Loucy (cell line): Measurements from ENCODE around the gene XPO1.

Experiments
- H2AFZ ChIP-seq: fragments of 200-600 bp; sonication (generic); 2 replicates; pipeline ENCODE4 v1.6.0; 2016; ENCODE audit warnings: antibody characterized with exemption, mild to moderate bottlenecking, low read length, moderate library complexity
- H3F3A ChIP-seq: fragments of 200-600 bp; 2 replicates; pipeline ENCODE4 v1.6.0; 2016; ENCODE audit warnings: antibody characterized with exemption, low read depth, mild to moderate bottlenecking
- H3K27me3 ChIP-seq: fragments of 200-600 bp; sonication (generic); 2 replicates; pipeline ENCODE4 v1.6.1; 2014; ENCODE audit warnings: low read length, mild to moderate bottlenecking; ENCODE audit not compliant: insufficient read depth, poor library complexity, severe bottlenecking
- H3K36me3 ChIP-seq: fragments of 200-600 bp; sonication (generic); 2 replicates; pipeline ENCODE4 v1.6.1; 2016; ENCODE audit warnings: low read length; ENCODE audit not compliant: insufficient read depth
- H3K4me1 ChIP-seq: fragments of 200-600 bp; sonication (generic); 2 replicates; pipeline ENCODE4 v1.5.1; 2014; ENCODE audit warnings: low read length, mild to moderate bottlenecking; ENCODE audit not compliant: insufficient read depth, poor library complexity, severe bottlenecking
- H3K4me2 ChIP-seq: fragments of 200-600 bp; sonication (generic); 2 replicates; pipeline ENCODE4 v1.6.0; 2014; ENCODE audit warnings: antibody characterized with exemption, low read length, low read depth, mild to moderate bottlenecking; ENCODE audit not compliant: poor library complexity, severe bottlenecking
- H3K4me3 ChIP-seq: fragments of 200-600 bp; sonication (generic); 2 replicates; pipeline ENCODE4 v1.5.1; 2014; ENCODE audit warnings: low read length, mild to moderate bottlenecking, mixed read lengths; ENCODE audit not compliant: poor library complexity, severe bottlenecking
- H3K79me2 ChIP-seq: fragments of 200-600 bp; sonication (generic); 2 replicates; pipeline ENCODE4 v1.6.1; 2014; ENCODE audit warnings: low read length; ENCODE audit not compliant: insufficient read depth
- H3K9ac ChIP-seq: fragments of 200-600 bp; sonication (generic); 2 replicates; pipeline ENCODE4 v1.6.0; 2014; ENCODE audit warnings: mild to moderate bottlenecking, low read depth, low read length, moderate library complexity; ENCODE audit not compliant: poor library complexity, severe bottlenecking
- H3K9me2 ChIP-seq: fragments of 200-600 bp; sonication (generic); replicated peaks from 2 replicates; pipeline ENCODE4 v1.6.1; 2016; ENCODE audit warnings: low read depth, low read length, mixed read lengths
- H3K9me3 ChIP-seq: fragments of 200-600 bp; sonication (generic); 2 replicates; pipeline ENCODE4 v1.6.1; 2014; ENCODE audit warnings: mild to moderate bottlenecking, antibody characterized with exemption, low read length, low read depth; ENCODE audit not compliant: insufficient read depth
- H4K20me1 ChIP-seq: fragments of 200-600 bp; sonication (generic); 2 replicates; pipeline ENCODE4 v1.6.0; 2014; ENCODE audit warnings: antibody characterized with exemption, low read length, mild to moderate bottlenecking; ENCODE audit not compliant: insufficient read depth, poor library complexity, severe bottlenecking
- CTCF ChIP-seq: fragments of 200-600 bp; sonication (generic); conservative IDR thresholded peaks from 2 replicates; pipeline ENCODE4 v1.5.1; 2014; ENCODE audit warnings: mild to moderate bottlenecking, antibody characterized with exemption, low read length
- EZH2phosphoT487 ChIP-seq: fragments of 200-600 bp; IDR thresholded peaks from 2 replicates; pipeline ENCODE4 v1.6.1; 2018; ENCODE audit warnings: antibody characterized with exemption, mild to moderate bottlenecking, moderate library complexity, borderline replicate concordance

XPO1 gene

GRCh38 chr2:61433606-61434005 is 104.5 kb downstream of the XPO1 start:
- H3K4me2 ChIP-seq: no peak overlapping the region
- no peaks in the 10 kb centered on the region for H3K4me1 ChIP-seq
- no peaks in the 10 kb centered on the region for H3K27me3 ChIP-seq
- no peak overlapping the region for H3K9ac ChIP-seq
- peaks cover 96% of the 10 kb centered on the region for H3K79me2 ChIP-seq
- H2AFZ ChIP-seq: no peak overlapping the region
- H3K36me3 ChIP-seq: no peaks in the 10 kb centered on the region
- H3K9me2 ChIP-seq: no peaks in the 10 kb centered on the region
- TF ChIP-seq CTCF (no peak), EZH2phosphoT487 (no peak)
- no peak overlapping the region for H3K4me3 ChIP-seq
- H4K20me1 ChIP-seq: peaks cover 44% of the 10 kb centered on the region
- H3F3A ChIP-seq: no peaks in the 10 kb centered on the region
- H3K9me3 ChIP-seq: 0 out of 2 replicates have a peak, but pooled peaks cover 4% of the 10 kb centered on the region

GRCh38 chr2:61432990-61433389 is 105.2 kb downstream of the XPO1 start:
- Histone ChIP-seq H3K79me2 (peaks cover 96% of the 10 kb centered on the region), H4K20me1 (peaks cover 50% of the 10 kb centered on the region), H3K36me3 (no peaks in the 10 kb centered on the region), H3K9me3 (0 out of 2 replicates have a peak, but pooled peaks cover 4% of the 10 kb centered on the region), H3K4me1 (no peaks in the 10 kb centered on the region), H3K9ac (no peak overlapping the region), H3F3A (no peaks in the 10 kb centered on the region), H3K27me3 (no peaks in the 10 kb centered on the region), H2AFZ (no peak overlapping the region), H3K4me2 (no peak overlapping the region), H3K9me2 (no peaks in the 10 kb centered on the region), H3K4me3 (no peak overlapping the region)
- TF ChIP-seq CTCF: no peak
- TF ChIP-seq EZH2phosphoT487: no peak

GRCh38 chr2:61431345-61431744 is 106.8 kb downstream of the XPO1 start:
- Histone ChIP-seq H3K27me3 (no peaks in the 10 kb centered on the region), H3K9me3 (no peaks in the 10 kb centered on the region), H2AFZ (no peak overlapping the region), H3K79me2 (peaks cover 96% of the 10 kb centered on the region), H3K36me3 (no peaks in the 10 kb centered on the region), H4K20me1 (peaks cover 62% of the 10 kb centered on the region), H3F3A (no peaks in the 10 kb centered on the region), H3K4me3 (no peak overlapping the region), H3K9ac (no peak overlapping the region), H3K4me1 (peaks cover 4% of the 10 kb centered on the region), H3K4me2 (no peak overlapping the region), H3K9me2 (no peaks in the 10 kb centered on the region)
- TF ChIP-seq EZH2phosphoT487 (no peak), CTCF (no peak)
